OCI-LY7 (cell line): Measurements from ENCODE around the gene IQSEC1. TPM values are rescaled to one million over a fixed set of nuclear protein-coding genes. Genes with fewer than 3 reads are reported as not detected.

Source experiments
- BruUV-seq: library from RNA; stranded (reverse); fragments of 400-500 nt; replicated peaks from 2 replicates; lab custom pipeline; 2021; lab: Mats Ljungman, UMichigan
- CTCF ChIA-PET: fragments of 300-600 bp; sonication (Branson Sonifier 250); formaldehyde crosslinking; loops from one replicate; lab custom pipeline; 2022; ENCODE audit warnings: antibody characterized with exemption; ENCODE audit not compliant: unreplicated experiment; lab: Charles Lee
- POLR2A ChIA-PET: fragments of 300-600 bp; sonication (Branson Sonifier 250); formaldehyde crosslinking; loops from one replicate; lab custom pipeline; 2022; ENCODE audit warnings: antibody characterized with exemption; lab: Charles Lee
- DNase-seq: peaks from one replicate; pipeline ENCODE4 v3.0.0-alpha.2; 2015; ENCODE audit warnings: low spot score
- H2AFZ ChIP-seq: fragments of 200-600 bp; sonication (generic), shearing (Covaris generic); 2 replicates; pipeline ENCODE4 v1.6.1; 2014; ENCODE audit warnings: mild to moderate bottlenecking, antibody characterized with exemption, low read length, moderate library complexity
- H3K27ac ChIP-seq: fragments of 200-600 bp; sonication (generic); 2 replicates; pipeline ENCODE4 v1.5.1; 2014; ENCODE audit warnings: mixed run types, low read depth, mild to moderate bottlenecking, moderate library complexity, low read length, inconsistent platforms; ENCODE audit not compliant: poor library complexity, severe bottlenecking
- H3K36me3 ChIP-seq: fragments of 200-600 bp; sonication (generic); 2 replicates; pipeline ENCODE4 v1.6.1; 2014; ENCODE audit warnings: mild to moderate bottlenecking, antibody characterized with exemption, low read length, moderate library complexity, mixed read lengths; ENCODE audit not compliant: insufficient read depth
- H3K4me1 ChIP-seq: fragments of 200-600 bp; sonication (generic); 2 replicates; pipeline ENCODE4 v1.5.1; 2014; ENCODE audit warnings: mild to moderate bottlenecking, low read length; ENCODE audit not compliant: insufficient read depth, poor library complexity, severe bottlenecking
- H3K4me2 ChIP-seq: fragments of 200-600 bp; sonication (generic); 2 replicates; pipeline ENCODE4 v1.6.1; 2014; ENCODE audit warnings: mild to moderate bottlenecking, low read length
- H3K4me3 ChIP-seq: fragments of 200-600 bp; sonication (generic); 2 replicates; pipeline ENCODE4 v1.5.1; 2014; ENCODE audit warnings: mild to moderate bottlenecking, low read depth, low read length; ENCODE audit not compliant: poor library complexity, severe bottlenecking
- H3K79me2 ChIP-seq: fragments of 200-600 bp; sonication (generic); 2 replicates; pipeline ENCODE4 v1.6.1; 2016; ENCODE audit warnings: low read depth, mild to moderate bottlenecking, low read length, moderate library complexity, mixed read lengths; ENCODE audit not compliant: insufficient read depth
- H3K9me2 ChIP-seq: fragments of 200-600 bp; sonication (generic); 2 replicates; pipeline ENCODE4 v1.6.1; 2016; ENCODE audit warnings: mild to moderate bottlenecking, low read length, mixed read lengths; ENCODE audit not compliant: insufficient read depth
- H3K9me3 ChIP-seq: fragments of 200-600 bp; sonication (generic); 2 replicates; pipeline ENCODE4 v1.6.1; 2014; ENCODE audit warnings: mild to moderate bottlenecking, mixed run types, low read length, mixed read lengths
- H4K20me1 ChIP-seq: fragments of 200-600 bp; sonication (generic); 2 replicates; pipeline ENCODE4 v1.6.1; 2014; ENCODE audit warnings: mild to moderate bottlenecking, antibody characterized with exemption, low read length, moderate library complexity, mixed read lengths; ENCODE audit not compliant: insufficient read depth
- EZH2phosphoT487 ChIP-seq: fragments of 200-600 bp; sonication (generic); IDR thresholded peaks from 2 replicates; pipeline ENCODE4 v1.6.1; 2018; ENCODE audit warnings: low read depth, borderline replicate concordance, mild to moderate bottlenecking, mixed run types, antibody characterized with exemption, low read length, moderate library complexity, mixed read lengths
- intact Hi-C: fragments of 100-400 bp; cut with micrococcal nuclease; formaldehyde crosslinking; loops from one replicate; pipeline ENCODE4 v1.10.0; 2022; ENCODE audit not compliant: unreplicated experiment
- total RNA-seq, 2 experiments: library from RNA; depleted of rRNA in 1 of 2; stranded (reverse); fragments of >200 nt in 1 of 2; shearing (Covaris generic) in 1 of 2; gene quantifications; 2 replicates each; pipeline ENCODE4 v1.2.3, GENCODE V29; 2014 to 2022
- TF ChIP-seq, protein P1 (sequence below): fragments of 200-600 bp; sonication (generic); conservative IDR thresholded peaks from 2 replicates; pipeline ENCODE4 v1.5.1; 2014; ENCODE audit warnings: mild to moderate bottlenecking, antibody characterized with exemption, low read length, moderate library complexity, mixed read lengths

IQSEC1 gene
- total RNA-seq, 2 experiments from 2014 or later: 25.2 to 70.1 TPM

DNA sequence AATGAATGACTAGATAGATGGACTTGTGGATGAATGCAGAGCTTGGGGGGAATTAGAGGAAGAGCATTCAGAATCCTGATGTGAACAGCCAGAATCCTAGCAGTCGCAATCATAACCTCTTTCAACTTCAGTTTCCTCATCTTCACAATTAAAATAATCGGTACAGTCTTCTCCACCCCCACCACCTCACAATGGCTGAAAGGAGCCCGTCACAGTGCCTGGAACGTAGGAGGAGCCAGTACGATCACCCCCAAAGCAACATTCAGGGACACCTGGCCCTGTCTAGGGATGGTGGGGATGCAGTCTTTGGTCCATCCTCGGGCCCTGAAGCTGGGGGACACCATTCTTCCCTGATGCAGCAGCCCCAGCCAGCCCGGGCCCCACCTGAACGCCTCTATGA lies 151.5 kb downstream of the IQSEC1 start:
- Histone ChIP-seq H3K27ac (no peak overlapping the region), H4K20me1 (no peaks in the 10 kb centered on the region), H3K4me1 (peaks cover 16% of the 10 kb centered on the region), H3K79me2 (no peaks in the 10 kb centered on the region), H3K4me2 (no peak overlapping the region), H3K9me3 (no peaks in the 10 kb centered on the region), H3K9me2 (no peaks in the 10 kb centered on the region), H2AFZ (no peak overlapping the region), H3K36me3 (peaks cover 84% of the 10 kb centered on the region), H3K4me3 (no peak overlapping the region)
- intact Hi-C loops: no loop called here
- TF ChIP-seq, protein P1, sequence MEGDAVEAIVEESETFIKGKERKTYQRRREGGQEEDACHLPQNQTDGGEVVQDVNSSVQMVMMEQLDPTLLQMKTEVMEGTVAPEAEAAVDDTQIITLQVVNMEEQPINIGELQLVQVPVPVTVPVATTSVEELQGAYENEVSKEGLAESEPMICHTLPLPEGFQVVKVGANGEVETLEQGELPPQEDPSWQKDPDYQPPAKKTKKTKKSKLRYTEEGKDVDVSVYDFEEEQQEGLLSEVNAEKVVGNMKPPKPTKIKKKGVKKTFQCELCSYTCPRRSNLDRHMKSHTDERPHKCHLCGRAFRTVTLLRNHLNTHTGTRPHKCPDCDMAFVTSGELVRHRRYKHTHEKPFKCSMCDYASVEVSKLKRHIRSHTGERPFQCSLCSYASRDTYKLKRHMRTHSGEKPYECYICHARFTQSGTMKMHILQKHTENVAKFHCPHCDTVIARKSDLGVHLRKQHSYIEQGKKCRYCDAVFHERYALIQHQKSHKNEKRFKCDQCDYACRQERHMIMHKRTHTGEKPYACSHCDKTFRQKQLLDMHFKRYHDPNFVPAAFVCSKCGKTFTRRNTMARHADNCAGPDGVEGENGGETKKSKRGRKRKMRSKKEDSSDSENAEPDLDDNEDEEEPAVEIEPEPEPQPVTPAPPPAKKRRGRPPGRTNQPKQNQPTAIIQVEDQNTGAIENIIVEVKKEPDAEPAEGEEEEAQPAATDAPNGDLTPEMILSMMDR: no peak
- TF ChIP-seq EZH2phosphoT487: no peak
- CTCF ChIA-PET: no interaction called here
- BruUV-seq: no TSS peak
- no peak for DNase-seq
- POLR2A ChIA-PET: no interaction called here

DNA sequence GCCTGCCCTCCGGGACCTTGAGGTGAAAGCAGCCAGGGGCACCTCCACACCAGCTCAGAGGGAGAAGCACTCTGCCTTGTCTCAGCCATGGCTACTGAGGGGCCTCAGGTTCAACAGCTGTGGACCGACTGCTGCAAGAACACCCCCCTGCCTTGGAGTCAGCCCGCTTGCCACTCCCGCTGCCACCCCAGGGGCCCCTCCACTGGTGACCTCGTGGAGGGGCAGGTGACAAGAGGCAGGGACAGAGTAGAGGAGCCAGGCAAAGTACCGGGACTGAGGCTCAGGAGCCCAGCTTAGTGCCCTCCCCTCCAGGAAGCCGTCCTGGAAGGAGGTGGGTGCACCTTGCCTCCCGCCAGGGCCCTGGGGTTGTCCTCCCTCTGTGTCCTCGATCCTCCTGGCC lies 152.3 kb downstream of the IQSEC1 start:
- H3K4me2 ChIP-seq: no peak overlapping the region
- H3K79me2 ChIP-seq: no peaks in the 10 kb centered on the region
- CTCF ChIA-PET: no interaction called here
- H3K9me2 ChIP-seq: no peaks in the 10 kb centered on the region
- H3K27ac ChIP-seq: no peak overlapping the region
- DNase-seq: no peak
- H3K9me3 ChIP-seq: no peaks in the 10 kb centered on the region
- peaks cover 80% of the 10 kb centered on the region for H3K36me3 ChIP-seq
- no peak overlapping the region for H2AFZ ChIP-seq
- TF ChIP-seq, protein P1: no peak
- TF ChIP-seq EZH2phosphoT487: no peak
- no peak overlapping the region for H3K4me3 ChIP-seq
- intact Hi-C loops: no loop called here
- no peaks in the 10 kb centered on the region for H4K20me1 ChIP-seq
- no TSS peak for BruUV-seq
- H3K4me1 ChIP-seq: peaks cover 16% of the 10 kb centered on the region
- POLR2A ChIA-PET: interaction anchor here (1.1 to 1.2 kb wide), 2 partner anchors 10 to 30 kb away, joined by 3 read pairs; no protein-coding TSS in a partner anchor

DNA sequence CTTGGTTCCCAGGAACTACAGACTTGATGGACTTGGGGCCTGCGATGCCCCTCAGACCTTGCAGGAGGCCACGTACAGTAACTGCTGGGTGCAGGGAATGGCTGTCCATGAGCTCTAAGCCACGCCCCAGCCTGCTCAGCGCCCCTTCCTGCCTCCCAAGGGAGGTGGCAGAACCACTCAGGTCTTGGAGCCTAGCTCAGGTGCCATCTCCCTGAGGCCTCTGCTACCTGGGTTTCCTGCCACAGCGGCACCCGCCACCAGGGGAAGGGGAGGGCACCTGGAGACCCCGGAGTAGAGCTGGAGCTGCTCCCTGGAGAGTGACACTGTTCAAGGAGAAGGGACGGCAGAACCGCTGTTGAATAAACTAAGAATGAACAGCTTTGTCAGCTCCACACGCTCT lies 154.0 kb downstream of the IQSEC1 start:
- Histone ChIP-seq H3K9me3 (no peaks in the 10 kb centered on the region), H2AFZ (no peak overlapping the region), H3K4me3 (no peak overlapping the region), H3K4me1 (peaks cover 3% of the 10 kb centered on the region), H3K36me3 (peaks cover 82% of the 10 kb centered on the region), H3K79me2 (no peaks in the 10 kb centered on the region), H3K27ac (no peak overlapping the region), H4K20me1 (no peaks in the 10 kb centered on the region), H3K9me2 (no peaks in the 10 kb centered on the region), H3K4me2 (no peak overlapping the region)
- ChIA-PET CTCF (no interaction called here), POLR2A (no interaction called here)
- TF ChIP-seq, protein P1: no peak
- no peak for TF ChIP-seq EZH2phosphoT487
- DNase-seq: no peak
- intact Hi-C loops: no loop called here
- BruUV-seq: no TSS peak
